Spleen (tissue), 7 donors: ENCODE data around the gene TGFB1I1.

Experiments
- POLR2A ChIP-seq, 3 donors: fragments of 450-650 bp; IDR thresholded peaks; one replicate each; pipeline ENCODE4 v1.5.1; 2017; ENCODE audit warnings: antibody characterized with exemption in 3 of 3, mild to moderate bottlenecking in 1 of 3
- POLR2AphosphoS5 ChIP-seq, 3 donors: sonication (generic); formaldehyde crosslinking; IDR thresholded peaks; one replicate each; pipeline ENCODE4 v1.5.1; 2017; ENCODE audit warnings: antibody characterized with exemption in 3 of 3
- TF ChIP-seq, protein P1 (sequence below), 11 experiments: fragments of 200-600 bp in 7 of 11; fragments of 450-650 bp in 4 of 11; sonication (generic) in 4 of 11; IDR thresholded peaks in 8 of 11; conservative IDR thresholded peaks in 3 of 11; 1 replicate in 7 of 11; 2 replicates in 4 of 11; pipeline versions ENCODE4 v1.4.0 to v1.8.0; 2016 to 2021; ENCODE audit warnings: antibody characterized with exemption in 11 of 11, inconsistent platforms in 4 of 11, mild to moderate bottlenecking in 1 of 11
- donor health status: DM: no; HTN: no; CAD: no; lungs with moderate emphysema.
- donor health status: DM: no; HTN: no; CAD: no.
- donor health status: DM: no; HTN: no; CAD: no.

DNA sequence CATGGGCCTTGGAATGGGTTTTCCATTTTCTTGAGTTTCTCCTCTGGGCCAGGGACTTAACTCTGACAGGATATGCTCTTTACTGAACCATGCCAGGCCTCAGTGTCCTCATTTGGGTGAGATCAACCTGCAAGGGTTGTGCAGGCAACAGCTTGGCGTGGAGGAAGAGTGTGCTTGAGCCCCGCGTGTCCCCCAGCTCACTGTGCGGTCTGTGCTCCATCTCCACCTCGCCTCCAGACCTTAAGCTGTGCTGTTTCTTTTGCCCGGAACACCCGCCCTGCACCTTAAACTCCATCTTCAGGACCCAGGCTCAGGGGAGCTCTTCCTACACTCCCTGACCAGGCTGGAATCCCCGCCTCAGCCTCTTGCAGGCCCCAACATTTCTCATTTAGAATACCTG lies 26.5 kb downstream of the TGFB1I1 start:
- TF ChIP-seq, protein P1, sequence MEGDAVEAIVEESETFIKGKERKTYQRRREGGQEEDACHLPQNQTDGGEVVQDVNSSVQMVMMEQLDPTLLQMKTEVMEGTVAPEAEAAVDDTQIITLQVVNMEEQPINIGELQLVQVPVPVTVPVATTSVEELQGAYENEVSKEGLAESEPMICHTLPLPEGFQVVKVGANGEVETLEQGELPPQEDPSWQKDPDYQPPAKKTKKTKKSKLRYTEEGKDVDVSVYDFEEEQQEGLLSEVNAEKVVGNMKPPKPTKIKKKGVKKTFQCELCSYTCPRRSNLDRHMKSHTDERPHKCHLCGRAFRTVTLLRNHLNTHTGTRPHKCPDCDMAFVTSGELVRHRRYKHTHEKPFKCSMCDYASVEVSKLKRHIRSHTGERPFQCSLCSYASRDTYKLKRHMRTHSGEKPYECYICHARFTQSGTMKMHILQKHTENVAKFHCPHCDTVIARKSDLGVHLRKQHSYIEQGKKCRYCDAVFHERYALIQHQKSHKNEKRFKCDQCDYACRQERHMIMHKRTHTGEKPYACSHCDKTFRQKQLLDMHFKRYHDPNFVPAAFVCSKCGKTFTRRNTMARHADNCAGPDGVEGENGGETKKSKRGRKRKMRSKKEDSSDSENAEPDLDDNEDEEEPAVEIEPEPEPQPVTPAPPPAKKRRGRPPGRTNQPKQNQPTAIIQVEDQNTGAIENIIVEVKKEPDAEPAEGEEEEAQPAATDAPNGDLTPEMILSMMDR (IDR thresholded peaks at IDR 0.05 in 8 of 11, conservative IDR thresholded peaks at IDR 0.05 in 3 of 11), result no peak
- TF ChIP-seq POLR2A (IDR thresholded peaks at IDR 0.05) (no peak), POLR2AphosphoS5 (IDR thresholded peaks at IDR 0.05) (no peak)
